Measurements from ENCODE around the gene TMEFF1. TPM values are rescaled to one million over a fixed set of nuclear protein-coding genes. Genes with fewer than 3 reads are reported as not detected.

TMEFF1 gene
- total and polyA plus RNA-seq, 10 of the 15 experiments (the other 5 are each of a cell fraction or from before 2014, with no cell fraction given) = 0.03 to 0.55 (median 0.11) TPM; not detected in 3

DNA sequence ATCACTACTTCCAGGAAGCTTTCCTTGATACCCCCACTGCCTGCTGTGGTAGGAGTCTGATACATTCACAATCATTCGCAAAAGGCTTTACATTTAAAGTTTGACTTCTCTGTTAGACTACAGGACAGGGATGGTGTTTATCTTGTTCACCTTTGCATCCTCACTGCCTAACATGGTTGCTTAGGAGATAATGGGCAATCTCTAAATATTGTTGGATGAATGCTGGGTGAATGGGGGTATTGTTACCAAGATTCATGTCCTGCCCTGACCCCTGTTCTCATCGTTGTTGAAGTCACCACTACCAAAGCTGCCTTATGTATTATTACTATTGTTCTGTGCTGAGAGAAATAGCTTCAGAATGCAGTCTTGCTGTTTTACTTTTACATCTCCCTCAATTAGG lies 7.7 kb upstream of the TMEFF1 start:
- POLR2A ChIA-PET = interaction anchor here (0.5 kb wide), 1 partner anchor 32 kb away, joined by 7 read pairs; no protein-coding TSS in a partner anchor
- Histone ChIP-seq H3K4me2 (ENCODE audit: control insufficient read depth, insufficient read depth) (no peak overlapping the region), H3K79me2 (ENCODE audit: control insufficient read depth, insufficient read depth, low read length) (no peaks in the 10 kb centered on the region), H3K4me3 (no peak overlapping the region), H3K27me3 (replicated peaks in 1 of 2; ENCODE audit: control insufficient read depth in 2 of 2, insufficient read depth in 2 of 2, low read length in 1 of 2) (no peaks in the 10 kb centered on the region; a peak in 1 of 4 replicates), H3K9ac (ENCODE audit: control insufficient read depth, insufficient read depth, low read length) (no peak overlapping the region), H3K9me3 (replicated peaks; ENCODE audit: control insufficient read depth, insufficient read depth, low read length) (no peaks in the 10 kb centered on the region), H2AFZ (ENCODE audit: control insufficient read depth, low read depth, low read length) (no peak overlapping the region), H4K20me1 (ENCODE audit: control insufficient read depth, insufficient read depth) (no peaks in the 10 kb centered on the region), H3K4me1 (ENCODE audit: control insufficient read depth, insufficient read depth, low read length) (no peaks in the 10 kb centered on the region), H3K27ac (ENCODE audit: control insufficient read depth, insufficient read depth) (no peak overlapping the region), H3K36me3 (ENCODE audit: control insufficient read depth in 2 of 2, insufficient read depth in 2 of 2, low read length in 1 of 2) (no peaks in the 10 kb centered on the region)
- WGBS (ENCODE audit: insufficient coverage, insufficient replicate concordance, low lambda C conversion rate, missing lambda C conversion rate) = 47% methylated on average over 2 of the region's 2 CpGs
- FAIRE-seq (no peak), DNase-seq (ENCODE audit: low read depth, low spot score) (no peak), ATAC-seq (no peak)
- in situ Hi-C loops (cut with MboI) = no loop called here
- TF ChIP-seq NBN (IDR thresholded peaks at IDR 0.05) (no peak), STAT3 (IDR thresholded peaks at IDR 0.05; ENCODE audit: low read depth, low read length) (no peak), SUZ12 (IDR thresholded peaks at IDR 0.05; ENCODE audit: unreplicated experiment) (no peak), TBL1XR1 (IDR thresholded peaks at IDR 0.05; ENCODE audit: low read depth, low read length) (no peak), TCF3 (IDR thresholded peaks at IDR 0.05; ENCODE audit: borderline replicate concordance, insufficient read depth, low read depth, low read length) (no peak), WRNIP1 (IDR thresholded peaks at IDR 0.05; ENCODE audit: borderline replicate concordance, low read depth, low read length) (no peak), CBFB (IDR thresholded peaks at IDR 0.05; ENCODE audit: low read depth) (no peak), STAT1 (conservative IDR thresholded peaks at IDR 0.05) (no peak), FOXK2 (IDR thresholded peaks at IDR 0.05) (no peak), LARP7 (IDR thresholded peaks at IDR 0.05) (no peak), RFX5 (IDR thresholded peaks at IDR 0.05; ENCODE audit: low read depth, low read length) (no peak)
- TF ChIP-seq, protein P1, sequence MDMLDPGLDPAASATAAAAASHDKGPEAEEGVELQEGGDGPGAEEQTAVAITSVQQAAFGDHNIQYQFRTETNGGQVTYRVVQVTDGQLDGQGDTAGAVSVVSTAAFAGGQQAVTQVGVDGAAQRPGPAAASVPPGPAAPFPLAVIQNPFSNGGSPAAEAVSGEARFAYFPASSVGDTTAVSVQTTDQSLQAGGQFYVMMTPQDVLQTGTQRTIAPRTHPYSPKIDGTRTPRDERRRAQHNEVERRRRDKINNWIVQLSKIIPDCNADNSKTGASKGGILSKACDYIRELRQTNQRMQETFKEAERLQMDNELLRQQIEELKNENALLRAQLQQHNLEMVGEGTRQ (IDR thresholded peaks at IDR 0.05; ENCODE audit: borderline replicate concordance, low read depth, low read length) = no peak
- TF ChIP-seq, protein P2, sequence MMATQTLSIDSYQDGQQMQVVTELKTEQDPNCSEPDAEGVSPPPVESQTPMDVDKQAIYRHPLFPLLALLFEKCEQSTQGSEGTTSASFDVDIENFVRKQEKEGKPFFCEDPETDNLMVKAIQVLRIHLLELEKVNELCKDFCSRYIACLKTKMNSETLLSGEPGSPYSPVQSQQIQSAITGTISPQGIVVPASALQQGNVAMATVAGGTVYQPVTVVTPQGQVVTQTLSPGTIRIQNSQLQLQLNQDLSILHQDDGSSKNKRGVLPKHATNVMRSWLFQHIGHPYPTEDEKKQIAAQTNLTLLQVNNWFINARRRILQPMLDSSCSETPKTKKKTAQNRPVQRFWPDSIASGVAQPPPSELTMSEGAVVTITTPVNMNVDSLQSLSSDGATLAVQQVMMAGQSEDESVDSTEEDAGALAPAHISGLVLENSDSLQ (IDR thresholded peaks at IDR 0.05) = no peak
- TF ChIP-seq, protein P3, sequence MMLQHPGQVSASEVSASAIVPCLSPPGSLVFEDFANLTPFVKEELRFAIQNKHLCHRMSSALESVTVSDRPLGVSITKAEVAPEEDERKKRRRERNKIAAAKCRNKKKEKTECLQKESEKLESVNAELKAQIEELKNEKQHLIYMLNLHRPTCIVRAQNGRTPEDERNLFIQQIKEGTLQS (IDR thresholded peaks at IDR 0.05; ENCODE audit: borderline replicate concordance, extremely low read depth, low read depth, low read length) = no peak
- no TSS peak for BruUV-seq (replicated peaks)
- RAD21 ChIA-PET (ENCODE audit: unreplicated experiment) = no interaction called here
- intact Hi-C loops (cut with micrococcal nuclease; ENCODE audit: unreplicated experiment) = no loop called here
- CTCF ChIA-PET = no interaction called here
- SMC1A ChIA-PET (ENCODE audit: uncharacterized antibody, unreplicated experiment) = interaction anchor here (0.6 kb wide), 1 partner anchor 28 kb away, joined by 3 read pairs; no protein-coding TSS in a partner anchor

Measured in GM12878 (cell line).